Activated naive CD4-positive, alpha-beta T cell (primary cell): ENCODE results near the gene SNRNP25.

Experiments used
- DNase-seq, 4 experiments: peaks; one replicate each; lab custom pipeline; 2025; lab: John Stamatoyannopoulos, UW

The SNRNP25 gene

DNA sequence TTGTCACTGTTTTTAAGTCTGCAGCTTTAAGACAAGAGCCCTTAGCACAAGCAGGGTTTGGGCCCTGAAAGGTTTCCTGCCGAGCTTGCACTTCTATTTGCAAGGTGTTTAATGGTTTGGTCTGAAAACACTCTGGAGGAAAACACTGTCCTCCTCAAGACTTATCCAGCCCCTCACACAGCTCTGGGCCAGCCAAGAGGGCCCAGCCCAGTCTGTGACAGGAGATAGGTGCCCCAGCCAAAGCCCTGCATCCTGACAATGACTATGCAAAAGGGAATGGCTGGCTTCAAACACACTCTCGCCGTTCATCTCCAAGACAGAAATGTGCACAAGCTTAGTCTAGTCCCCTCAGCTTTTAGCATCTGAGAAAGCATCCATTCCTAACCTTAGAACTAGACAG is 51.3 kb downstream of the SNRNP25 start:
- no peak for DNase-seq

DNA sequence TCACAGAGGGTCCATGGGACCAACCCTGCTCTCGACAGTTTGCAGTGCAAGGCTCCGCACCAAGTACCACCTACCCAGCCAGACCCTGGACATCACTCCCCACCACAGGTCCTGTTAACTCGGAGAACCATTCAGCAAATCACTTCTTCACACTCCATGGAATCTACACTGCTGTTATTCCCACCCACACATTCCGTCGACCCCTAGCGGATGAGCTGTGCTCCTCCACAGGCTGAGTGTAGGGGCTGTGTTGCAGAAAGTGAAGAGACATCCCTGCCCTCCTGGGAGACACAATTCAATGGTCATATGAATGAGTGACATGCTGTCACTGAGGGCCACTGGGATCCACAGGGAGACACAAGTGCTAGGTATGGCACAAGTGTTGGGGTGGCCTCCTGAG is 51.9 kb downstream of the SNRNP25 start:
- DNase-seq = no peak

- peak in 2 of 4 experiments; percentile 16 to 26 for DNase-seq
Measured at GRCh38 chr16:106623-107324, 53.1 kb downstream of the SNRNP25 start.
